ENCODE measurements around the gene PRKCZ.

PRKCZ gene

DNA sequence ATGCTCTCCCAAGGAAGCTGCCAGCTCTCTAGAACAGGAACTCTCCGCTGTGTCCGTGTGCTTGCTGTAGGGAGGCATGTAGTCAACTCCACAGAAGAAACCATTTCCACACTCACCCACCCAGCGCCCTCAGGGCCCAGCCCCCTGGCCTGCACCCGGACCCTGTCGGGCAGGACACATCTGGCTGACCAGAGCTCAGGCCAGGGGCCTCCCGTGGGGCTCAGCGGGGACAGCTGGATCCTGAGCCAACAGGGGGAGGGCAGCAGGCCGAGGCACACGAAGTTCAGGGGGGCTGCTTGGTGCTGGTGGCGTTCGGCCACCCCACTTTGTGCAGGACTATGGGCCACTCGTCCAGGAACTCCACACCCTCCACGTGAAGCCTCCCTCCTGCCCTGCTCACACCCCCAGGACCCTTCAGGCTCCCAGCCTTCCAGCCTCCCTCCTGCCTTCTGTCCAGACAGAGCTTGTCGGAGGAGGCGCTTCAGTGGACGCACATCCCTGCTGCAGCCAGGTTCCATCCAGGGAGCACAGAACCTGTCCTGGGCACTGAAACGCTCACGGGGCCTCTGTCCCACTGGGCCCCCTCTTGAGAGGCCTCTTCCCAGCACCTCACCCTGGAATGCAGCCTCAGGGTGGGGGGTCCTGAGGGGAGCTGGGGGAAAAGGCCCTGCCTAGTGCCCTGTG, 159.3 kb downstream of the PRKCZ start:
- TF ChIP-seq FOXP2 (optimal IDR thresholded peaks at IDR 0.05; ENCODE audit: borderline replicate concordance, extremely low read depth, extremely low read length, insufficient read depth), result no peak

DNA sequence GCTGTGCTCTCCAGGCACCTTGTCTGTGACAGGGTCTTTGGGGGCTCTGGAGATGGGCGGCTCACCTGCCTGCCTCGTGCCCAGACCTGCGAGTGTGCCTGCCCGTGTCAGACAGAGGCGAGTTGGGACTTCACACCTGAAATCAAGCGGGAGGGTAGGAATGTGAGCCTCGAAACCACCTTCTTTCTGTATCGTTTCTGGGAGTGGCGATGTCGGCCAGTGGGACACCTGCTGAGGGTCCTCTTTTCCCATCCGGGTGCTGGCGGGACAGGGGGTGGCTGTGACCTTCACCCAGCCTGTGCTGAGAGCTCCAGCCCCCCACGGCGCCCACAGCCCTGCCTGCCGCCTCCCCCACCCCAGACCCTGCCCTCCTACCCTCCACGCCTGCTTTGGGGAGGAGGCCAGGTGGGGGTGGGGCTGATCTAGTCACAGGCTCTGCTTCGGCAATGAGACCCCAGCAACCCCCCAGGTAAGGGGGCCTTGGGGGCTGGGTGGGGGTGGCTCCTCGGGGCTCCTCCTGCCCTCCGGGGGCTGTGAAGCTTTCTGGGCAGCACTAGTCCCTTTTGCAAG, 160.0 kb downstream of the PRKCZ start:
- TF ChIP-seq, protein P1, sequence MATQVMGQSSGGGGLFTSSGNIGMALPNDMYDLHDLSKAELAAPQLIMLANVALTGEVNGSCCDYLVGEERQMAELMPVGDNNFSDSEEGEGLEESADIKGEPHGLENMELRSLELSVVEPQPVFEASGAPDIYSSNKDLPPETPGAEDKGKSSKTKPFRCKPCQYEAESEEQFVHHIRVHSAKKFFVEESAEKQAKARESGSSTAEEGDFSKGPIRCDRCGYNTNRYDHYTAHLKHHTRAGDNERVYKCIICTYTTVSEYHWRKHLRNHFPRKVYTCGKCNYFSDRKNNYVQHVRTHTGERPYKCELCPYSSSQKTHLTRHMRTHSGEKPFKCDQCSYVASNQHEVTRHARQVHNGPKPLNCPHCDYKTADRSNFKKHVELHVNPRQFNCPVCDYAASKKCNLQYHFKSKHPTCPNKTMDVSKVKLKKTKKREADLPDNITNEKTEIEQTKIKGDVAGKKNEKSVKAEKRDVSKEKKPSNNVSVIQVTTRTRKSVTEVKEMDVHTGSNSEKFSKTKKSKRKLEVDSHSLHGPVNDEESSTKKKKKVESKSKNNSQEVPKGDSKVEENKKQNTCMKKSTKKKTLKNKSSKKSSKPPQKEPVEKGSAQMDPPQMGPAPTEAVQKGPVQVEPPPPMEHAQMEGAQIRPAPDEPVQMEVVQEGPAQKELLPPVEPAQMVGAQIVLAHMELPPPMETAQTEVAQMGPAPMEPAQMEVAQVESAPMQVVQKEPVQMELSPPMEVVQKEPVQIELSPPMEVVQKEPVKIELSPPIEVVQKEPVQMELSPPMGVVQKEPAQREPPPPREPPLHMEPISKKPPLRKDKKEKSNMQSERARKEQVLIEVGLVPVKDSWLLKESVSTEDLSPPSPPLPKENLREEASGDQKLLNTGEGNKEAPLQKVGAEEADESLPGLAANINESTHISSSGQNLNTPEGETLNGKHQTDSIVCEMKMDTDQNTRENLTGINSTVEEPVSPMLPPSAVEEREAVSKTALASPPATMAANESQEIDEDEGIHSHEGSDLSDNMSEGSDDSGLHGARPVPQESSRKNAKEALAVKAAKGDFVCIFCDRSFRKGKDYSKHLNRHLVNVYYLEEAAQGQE (IDR thresholded peaks at IDR 0.05; ENCODE audit: insufficient read depth in 1 of 2, low read depth in 2 of 2, low read length in 2 of 2), result no peak
- TF ChIP-seq FOXP2 (optimal IDR thresholded peaks at IDR 0.05; ENCODE audit: borderline replicate concordance, extremely low read depth, extremely low read length, insufficient read depth) (no peak), POLR2AphosphoS5 (IDR thresholded peaks at IDR 0.05; ENCODE audit: low read depth, low read length) (no peak), TAF1 (IDR thresholded peaks at IDR 0.05; ENCODE audit: borderline replicate concordance, insufficient read depth, low read length) (no peak), SIN3A (IDR thresholded peaks at IDR 0.05; ENCODE audit: borderline replicate concordance, insufficient read depth, low read length) (no peak)

DNA sequence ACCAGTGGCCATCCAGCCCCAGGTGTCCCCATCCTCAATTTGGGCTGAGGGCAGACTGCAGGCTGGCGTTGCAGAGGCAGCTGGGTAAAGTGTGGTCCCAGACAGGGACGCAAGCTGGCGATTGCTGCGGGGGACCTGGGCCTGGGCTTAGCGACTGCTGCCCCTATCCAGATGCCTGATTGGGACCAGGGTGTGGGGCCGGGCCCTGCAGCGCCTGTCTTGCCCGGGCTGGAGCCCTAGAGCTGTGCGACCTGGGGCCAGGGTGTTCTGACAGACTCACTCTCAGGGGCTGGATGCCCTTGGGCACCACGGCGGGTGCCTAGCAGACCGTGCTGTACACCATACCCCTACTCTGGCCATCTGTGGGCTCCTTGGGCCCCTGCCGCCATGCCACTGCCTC, 160.6 kb downstream of the PRKCZ start:
- TF ChIP-seq POLR2AphosphoS5 (IDR thresholded peaks at IDR 0.05; ENCODE audit: low read depth, low read length) (no peak), TAF1 (IDR thresholded peaks at IDR 0.05; ENCODE audit: borderline replicate concordance, insufficient read depth, low read length) (no peak), SIN3A (IDR thresholded peaks at IDR 0.05; ENCODE audit: borderline replicate concordance, insufficient read depth, low read length) (no peak), FOXP2 (optimal IDR thresholded peaks at IDR 0.05; ENCODE audit: borderline replicate concordance, extremely low read depth, extremely low read length, insufficient read depth) (no peak)
- TF ChIP-seq, protein P1 (IDR thresholded peaks at IDR 0.05; ENCODE audit: insufficient read depth in 1 of 2, low read depth in 2 of 2, low read length in 2 of 2), result no peak

DNA sequence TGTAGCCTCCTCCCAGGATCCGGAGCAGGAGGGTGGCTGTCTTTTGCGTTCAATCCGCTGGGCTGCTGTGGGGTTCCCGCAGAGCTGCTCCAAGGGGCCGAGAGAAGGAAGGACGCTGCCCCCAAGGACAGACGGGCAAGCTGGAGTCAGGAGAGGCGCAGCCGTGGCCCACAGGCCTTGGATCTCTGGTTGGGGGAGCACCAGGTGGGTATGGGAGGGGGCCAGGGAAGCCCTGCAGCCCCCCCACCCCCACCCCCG, 162.0 kb downstream of the PRKCZ start:
- no peak for TF ChIP-seq POLR2AphosphoS5 (IDR thresholded peaks at IDR 0.05; ENCODE audit: low read depth, low read length)
- TF ChIP-seq TAF1 (IDR thresholded peaks at IDR 0.05; ENCODE audit: borderline replicate concordance, insufficient read depth, low read length), result no peak
- no peak for TF ChIP-seq SIN3A (IDR thresholded peaks at IDR 0.05; ENCODE audit: borderline replicate concordance, insufficient read depth, low read length)
- TF ChIP-seq FOXP2 (optimal IDR thresholded peaks at IDR 0.05; ENCODE audit: borderline replicate concordance, extremely low read depth, extremely low read length, insufficient read depth), result no peak

DNA sequence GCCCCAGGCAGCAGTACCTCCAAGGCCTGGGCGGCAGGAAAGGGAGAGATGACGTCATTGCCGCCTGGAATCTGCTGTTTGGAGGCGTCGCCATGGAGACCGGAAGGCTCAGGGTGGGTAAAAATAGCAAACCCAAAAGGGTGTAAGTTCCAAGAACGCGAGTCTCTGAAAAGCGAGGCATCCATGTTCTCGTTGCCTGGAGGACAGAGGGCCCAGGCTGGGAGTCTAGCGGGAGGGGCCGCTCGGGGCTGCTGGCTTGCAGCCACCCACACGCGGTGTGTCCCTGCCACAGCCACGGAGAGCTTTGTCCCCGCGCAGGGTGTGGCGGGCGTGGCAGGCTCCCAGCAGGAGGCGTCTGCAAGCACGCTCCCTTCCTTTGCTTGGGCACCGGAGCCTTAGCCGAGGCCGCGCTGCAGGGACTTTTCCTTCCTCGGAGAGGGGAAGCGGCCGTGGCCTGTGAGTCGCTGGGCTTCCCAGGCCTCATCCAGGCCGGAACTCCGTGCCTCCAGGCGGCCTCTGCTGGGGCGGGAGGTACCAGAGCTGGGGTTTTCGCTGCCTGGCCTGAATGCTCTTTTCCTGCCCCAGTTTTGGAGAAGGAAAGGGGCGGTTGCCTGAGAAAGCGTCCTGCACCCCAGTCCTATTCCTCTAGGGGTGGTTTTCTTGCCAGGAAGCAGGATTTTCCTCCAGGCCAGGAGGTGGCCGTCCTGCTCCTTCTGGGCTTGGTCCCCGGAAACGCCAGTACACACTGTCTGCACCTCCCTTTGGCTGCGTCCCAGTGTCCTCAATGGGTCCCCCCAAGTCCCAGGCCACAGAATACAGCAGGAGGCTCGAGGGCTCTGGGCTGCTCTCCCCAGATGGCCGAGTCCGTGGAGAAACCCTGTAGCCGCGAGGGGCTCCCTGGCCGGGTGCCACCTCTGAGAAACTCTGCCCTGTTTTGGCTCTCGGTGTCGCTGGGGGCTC, 162.6 kb downstream of the PRKCZ start:
- TF ChIP-seq FOXP2 (optimal IDR thresholded peaks at IDR 0.05; ENCODE audit: borderline replicate concordance, extremely low read depth, extremely low read length, insufficient read depth) (peak; percentile 81), TAF1 (IDR thresholded peaks at IDR 0.05; ENCODE audit: borderline replicate concordance, insufficient read depth, low read length) (0 out of 2 replicates have a peak, but pooled peaks have one; percentile 32), POLR2AphosphoS5 (IDR thresholded peaks at IDR 0.05; ENCODE audit: low read depth, low read length) (peak; percentile 60; the same call in 1 of the 2 replicates), SIN3A (IDR thresholded peaks at IDR 0.05; ENCODE audit: borderline replicate concordance, insufficient read depth, low read length) (0 out of 2 replicates have a peak, but pooled peaks have one; percentile 40)
- TF ChIP-seq, protein P1 (IDR thresholded peaks at IDR 0.05; ENCODE audit: insufficient read depth in 1 of 2, low read depth in 2 of 2, low read length in 2 of 2), result no peak

Data from PFSK-1 (cell line).